Uterus (tissue), 4 donors: ENCODE measurements around the gene ITPKC. TPM values are rescaled to one million over a fixed set of nuclear protein-coding genes. Genes with fewer than 3 reads are reported as not detected.

ENCODE experiments used
- DNase-seq, 2 donors: peaks; one replicate each; pipeline ENCODE4 v3.0.0-alpha.2; 2019 to 2020
- H3K27ac ChIP-seq, 2 donors: fragments of 200-600 bp; sonication (generic); 1 replicate in 1 of 2; 2 replicates in 1 of 2; pipeline ENCODE4 v1.5.1; 2016 to 2018
- H3K27me3 ChIP-seq, 2 donors: fragments of 200-600 bp; sonication (generic); one replicate each; pipeline ENCODE4 v1.5.1; 2018 to 2019; ENCODE audit warnings: control low read depth in 1 of 2
- H3K36me3 ChIP-seq, 2 donors: fragments of 200-600 bp; sonication (generic); one replicate each; pipeline ENCODE4 v1.5.1; 2019; ENCODE audit warnings: control low read depth in 1 of 2
- H3K4me1 ChIP-seq, 2 donors: fragments of 200-600 bp; sonication (generic); one replicate each; pipeline ENCODE4 v1.5.1; 2018 to 2019; ENCODE audit warnings: control low read depth in 1 of 2
- H3K4me3 ChIP-seq, 2 donors: fragments of 200-600 bp; sonication (generic); 1 replicate in 1 of 2; 2 replicates in 1 of 2; pipeline ENCODE4 v1.5.1; 2018 to 2019; ENCODE audit warnings: mild to moderate bottlenecking in 1 of 2
- H3K9me3 ChIP-seq, 2 donors: fragments of 200-600 bp; sonication (generic); one replicate each; pipeline ENCODE4 v1.5.1; 2019; ENCODE audit warnings: control low read depth in 1 of 2
- CTCF ChIP-seq, 4 experiments: fragments of 200-600 bp in 2 of 4; fragments of 450-650 bp in 2 of 4; sonication (generic) in 2 of 4; IDR thresholded peaks; one replicate each; pipeline ENCODE4 v1.5.1; 2016 to 2019; ENCODE audit warnings: antibody characterized with exemption in 4 of 4, mild to moderate bottlenecking in 2 of 4, moderate library complexity in 1 of 4
- POLR2A ChIP-seq, 2 donors: fragments of 450-650 bp; IDR thresholded peaks; one replicate each; pipeline ENCODE4 v1.6.1; 2016; ENCODE audit warnings: antibody characterized with exemption in 2 of 2, mild to moderate bottlenecking in 1 of 2, moderate library complexity in 1 of 2
- intact Hi-C: fragments of 100-400 bp; cut with DNase I; formaldehyde crosslinking; loops from one replicate; pipeline ENCODE4 v1.15.1; 2023; ENCODE audit warnings: low total_unique reads
- total RNA-seq, 4 donors: library from RNA; depleted of rRNA in 3 of 4; stranded (reverse); fragments of >200 nt in 3 of 4; gene quantifications; one replicate each; pipeline versions ENCODE4 v1.1.0 to v1.2.4, GENCODE V29; 2014 to 2023
- donor health status: DM: yes; HTN: yes; CAD: no.

ITPKC gene
- total RNA-seq, 4 donors from 2014 or later, result 14.4 to 41.5 (median 22.8) TPM

GRCh38 chr19:40682431-40682964 lies 34.4 kb upstream of the ITPKC start:
- no peak for TF ChIP-seq POLR2A (IDR thresholded peaks at IDR 0.05)
- no peaks in the 10 kb centered on the region for H3K36me3 ChIP-seq
- no peak for DNase-seq
- no peak overlapping the region for H3K4me3 ChIP-seq
- intact Hi-C loops, result no loop called here
- no peaks in the 10 kb centered on the region for H3K4me1 ChIP-seq
- no peaks in the 10 kb centered on the region for H3K27me3 ChIP-seq
- no peak overlapping the region for H3K27ac ChIP-seq
- no peaks in the 10 kb centered on the region for H3K9me3 ChIP-seq

GRCh38 chr19:40683437-40683836 lies 33.5 kb upstream of the ITPKC start:
- Histone ChIP-seq H3K36me3 (no peaks in the 10 kb centered on the region), H3K27me3 (no peaks in the 10 kb centered on the region)

GRCh38 chr19:40684280-40684679 lies 32.6 kb upstream of the ITPKC start:
- H3K9me3 ChIP-seq, result no peaks in the 10 kb centered on the region
- intact Hi-C loops, result no loop called here
- H3K4me1 ChIP-seq, result no peaks in the 10 kb centered on the region
- no peak overlapping the region for H3K4me3 ChIP-seq
- no peaks in the 10 kb centered on the region for H3K27me3 ChIP-seq
- no peak for DNase-seq
- TF ChIP-seq POLR2A (IDR thresholded peaks at IDR 0.05) (no peak), CTCF (IDR thresholded peaks at IDR 0.05) (no peak)
- H3K27ac ChIP-seq, result no peak overlapping the region
- H3K36me3 ChIP-seq, result no peaks in the 10 kb centered on the region

More at GRCh38 chr19:40683437-40683836, 33.5 kb upstream of the ITPKC start:
- DNase-seq, result no peak
- TF ChIP-seq CTCF (IDR thresholded peaks at IDR 0.05), result no peak
- TF ChIP-seq POLR2A (IDR thresholded peaks at IDR 0.05), result no peak
- intact Hi-C loops, result no loop called here
- Histone ChIP-seq H3K4me1 (no peaks in the 10 kb centered on the region), H3K9me3 (no peaks in the 10 kb centered on the region), H3K4me3 (no peak overlapping the region), H3K27ac (no peak overlapping the region)

- TF ChIP-seq CTCF (IDR thresholded peaks at IDR 0.05), result no peak
- no peak for TF ChIP-seq POLR2A (IDR thresholded peaks at IDR 0.05)
- H3K36me3 ChIP-seq, result no peaks in the 10 kb centered on the region
- no peaks in the 10 kb centered on the region for H3K27me3 ChIP-seq
- H3K4me3 ChIP-seq, result no peak overlapping the region
- intact Hi-C loops, result no loop called here
- H3K4me1 ChIP-seq, result no peaks in the 10 kb centered on the region
- DNase-seq, result no peak
- no peaks in the 10 kb centered on the region for H3K9me3 ChIP-seq
- no peak overlapping the region for H3K27ac ChIP-seq
These were observed 31.8 kb upstream of the ITPKC start for GRCh38 chr19:40685016-40685526.

- Histone ChIP-seq H3K27me3 (no peaks in the 10 kb centered on the region), H3K27ac (no peak overlapping the region), H3K4me3 (no peak overlapping the region), H3K36me3 (no peaks in the 10 kb centered on the region), H3K4me1 (no peaks in the 10 kb centered on the region), H3K9me3 (no peaks in the 10 kb centered on the region)
- DNase-seq, result no peak
- TF ChIP-seq POLR2A (IDR thresholded peaks at IDR 0.05) (no peak), CTCF (IDR thresholded peaks at IDR 0.05) (no peak)
- intact Hi-C loops, result no loop called here
These were observed 31.3 kb upstream of the ITPKC start for GRCh38 chr19:40685563-40685962.
